ENCODE data around the gene SSX2IP. TPM values are rescaled to one million over a fixed set of nuclear protein-coding genes. Genes with fewer than 3 reads are reported as not detected.

SSX2IP gene
- total RNA-seq, 2 experiments from 2014 or later, result 15.5 to 16.0 TPM

GRCh38 chr1:84691122-84691783 is 992 bp upstream of the SSX2IP start:
- DNase-seq (peak; percentile 29), ATAC-seq (no peak)
- Mint-ChIP-seq H3K27ac (peak overlapping the region; percentile 94), H3K36me3 (ENCODE audit: low read depth) (peaks cover 11% of the 10 kb centered on the region), H3K9me3 (ENCODE audit: insufficient read depth) (no peaks in the 10 kb centered on the region), H3K27me3 (ENCODE audit: low read depth) (no peaks in the 10 kb centered on the region), H3K4me3 (peak overlapping the region; percentile 93), H3K4me1 (ENCODE audit: low read depth) (peaks cover 56% of the 10 kb centered on the region)
- ChIA-PET CTCF (interaction anchor here (0.8 kb wide), 1 partner anchor 548 kb away, joined by 3 read pairs; no protein-coding TSS in a partner anchor), POLR2A (interaction anchor here (1.6 kb wide), 1 partner anchor 118 kb away, joined by 8 read pairs; the partner anchor contains the start of gene CTBS)

GRCh38 chr1:84689514-84690396 is 506 bp downstream of the SSX2IP start:
- DNase-seq (peak; percentile 57), ATAC-seq (no peak)
- peaks cover 11% of the 10 kb centered on the region for H3K36me3 Mint-ChIP-seq (ENCODE audit: low read depth)
- peak overlapping the region; percentile 93 for H3K4me3 Mint-ChIP-seq
- no peaks in the 10 kb centered on the region for H3K27me3 Mint-ChIP-seq (ENCODE audit: low read depth)
- ChIA-PET POLR2A (interaction anchor here (1.6 kb wide), 2 partner anchors 116 kb away, joined by 8 to 9 read pairs; partner anchors contain the start of gene CTBS), CTCF (interaction anchor here (0.7 to 2.6 kb wide), 8 partner anchors 10 to 116 kb away, joined by 3 to 9 read pairs (median 4); partner anchors contain the start of gene CTBS)
- H3K9me3 Mint-ChIP-seq (ENCODE audit: insufficient read depth), result no peaks in the 10 kb centered on the region
- peaks cover 58% of the 10 kb centered on the region for H3K4me1 Mint-ChIP-seq (ENCODE audit: low read depth)
- H3K27ac Mint-ChIP-seq, result peak overlapping the region; percentile 81

DNA sequence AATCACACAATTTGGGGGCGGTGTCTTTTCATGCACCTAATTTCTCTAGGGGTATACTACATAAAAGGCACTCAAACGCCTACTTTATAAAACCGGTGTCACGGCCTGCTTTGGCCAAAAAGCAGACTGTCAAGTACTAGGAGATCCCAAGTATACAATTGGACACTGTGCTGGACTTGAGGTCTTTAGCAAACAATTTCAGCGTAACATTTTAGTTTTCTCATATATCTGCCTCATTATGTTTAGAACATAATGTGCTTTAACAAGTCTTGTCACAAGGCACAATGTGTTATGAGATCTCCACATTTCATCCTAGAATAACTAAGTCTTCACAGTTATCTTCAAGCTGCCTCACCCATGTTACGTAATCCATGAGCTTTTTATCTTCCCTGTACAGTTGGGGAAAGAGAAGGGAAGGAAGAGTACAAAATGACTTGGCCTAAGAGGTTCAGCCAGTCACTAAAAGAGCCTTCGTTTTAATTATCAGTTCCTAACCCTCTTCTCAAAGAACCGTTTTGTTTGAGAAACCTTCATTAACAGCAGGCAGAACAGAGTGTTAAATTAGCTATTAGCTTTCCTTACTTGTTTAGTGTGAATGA is 1.7 kb downstream of the SSX2IP start:
- DNase-seq, result no peak
- H3K36me3 Mint-ChIP-seq (ENCODE audit: low read depth), result peaks cover 10% of the 10 kb centered on the region
- peaks cover 52% of the 10 kb centered on the region for H3K4me1 Mint-ChIP-seq (ENCODE audit: low read depth)
- H3K9me3 Mint-ChIP-seq (ENCODE audit: insufficient read depth), result no peaks in the 10 kb centered on the region
- H3K27ac Mint-ChIP-seq, result peak overlapping the region; percentile 9
- ATAC-seq, result no peak
- ChIA-PET POLR2A (interaction anchor here (1.6 kb wide), 1 partner anchor 115 kb away, joined by 9 read pairs; the partner anchor contains the start of gene CTBS), CTCF (interaction anchor here (0.8 to 2.6 kb wide), 7 partner anchors 8 to 71 kb away, joined by 3 to 9 read pairs (median 4); no protein-coding TSS in a partner anchor)
- H3K4me3 Mint-ChIP-seq, result peak overlapping the region; percentile 87
- no peaks in the 10 kb centered on the region for H3K27me3 Mint-ChIP-seq (ENCODE audit: low read depth)

DNA sequence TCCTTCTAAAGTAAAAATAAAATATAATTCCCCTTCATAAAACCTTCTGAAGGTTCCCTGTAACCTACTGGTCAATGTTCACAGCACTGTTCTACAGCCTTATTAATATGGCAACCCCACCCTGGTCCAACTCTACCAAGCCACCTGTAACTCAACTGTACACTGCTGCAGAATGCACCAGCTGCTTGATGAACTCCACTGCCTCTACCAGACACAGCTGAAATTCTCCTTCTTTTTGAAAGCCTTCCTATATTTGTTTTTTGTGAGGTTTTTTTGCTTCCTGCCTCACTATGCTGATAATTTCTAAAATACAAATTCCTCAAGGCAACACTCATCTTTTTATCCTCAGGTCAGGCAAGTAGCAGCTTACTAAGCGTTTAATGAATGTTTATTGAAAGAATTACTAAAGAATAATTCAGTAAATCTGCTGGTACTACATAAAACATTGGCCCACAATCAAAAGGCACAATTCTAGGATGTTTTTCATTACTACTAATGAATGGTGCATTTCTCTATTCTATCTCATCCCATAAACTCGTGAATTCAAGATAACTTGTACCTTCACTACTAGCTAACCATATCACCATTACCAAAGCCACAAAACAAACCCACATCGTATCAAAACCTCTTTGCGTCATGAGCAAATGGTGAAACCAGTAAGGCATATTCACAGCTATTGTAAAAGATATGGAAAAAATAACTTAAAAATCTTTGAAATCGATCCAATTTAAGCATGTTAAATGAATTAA is 2.4 kb downstream of the SSX2IP start:
- Mint-ChIP-seq H3K4me1 (ENCODE audit: low read depth) (peaks cover 47% of the 10 kb centered on the region), H3K27ac (no peak overlapping the region), H3K27me3 (ENCODE audit: low read depth) (no peaks in the 10 kb centered on the region), H3K4me3 (no peak overlapping the region), H3K9me3 (ENCODE audit: insufficient read depth) (no peaks in the 10 kb centered on the region), H3K36me3 (ENCODE audit: low read depth) (peaks cover 12% of the 10 kb centered on the region)
- ChIA-PET POLR2A (no interaction called here), CTCF (interaction anchor here (0.9 to 2.6 kb wide), 3 partner anchors 8 to 72 kb away, joined by 3 to 8 read pairs (median 6); no protein-coding TSS in a partner anchor)
- ATAC-seq (no peak), DNase-seq (no peak)

DNA sequence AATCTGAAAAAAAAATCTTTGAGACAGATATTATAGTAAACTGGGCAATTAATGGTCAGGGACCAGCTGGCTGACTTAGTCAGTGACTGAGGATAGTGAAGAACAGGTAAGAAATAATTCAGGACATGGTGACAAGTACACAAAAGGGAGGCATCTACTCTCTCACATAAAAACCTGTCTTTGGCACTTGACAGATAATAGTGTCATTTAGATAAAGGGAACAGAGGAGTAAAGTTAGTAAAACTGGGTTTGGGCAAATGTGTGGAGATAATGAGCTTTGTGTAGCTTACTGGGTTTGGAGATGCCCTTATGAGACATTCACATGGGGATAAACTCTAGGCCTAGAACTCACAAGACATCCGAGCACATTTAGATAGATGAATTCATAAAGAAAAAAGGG is 4.0 kb downstream of the SSX2IP start:
- Mint-ChIP-seq H3K27ac (no peak overlapping the region), H3K4me3 (no peak overlapping the region)
- CTCF ChIA-PET, result no interaction called here

DNA sequence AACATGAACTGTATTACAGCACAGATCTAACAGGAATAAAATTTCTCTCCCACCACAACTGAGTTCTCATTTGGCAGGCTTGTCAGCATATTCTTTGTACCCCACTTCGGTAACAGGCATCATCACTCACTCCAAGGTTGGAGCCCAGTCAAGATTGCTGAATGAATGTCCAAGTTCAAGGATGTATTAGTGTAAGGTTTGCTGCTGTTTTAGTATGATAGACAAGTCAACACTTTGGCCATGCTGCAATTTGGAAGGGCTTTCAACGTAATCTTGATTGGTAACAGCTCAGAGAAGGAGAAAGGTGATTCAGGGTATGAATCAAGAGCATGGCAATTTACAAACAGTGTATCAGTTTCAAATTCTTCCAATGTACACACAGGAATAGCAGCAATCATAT is 6.8 kb downstream of the SSX2IP start:
- POLR2A ChIA-PET, result no interaction called here
- Mint-ChIP-seq H3K9me3 (ENCODE audit: insufficient read depth) (no peaks in the 10 kb centered on the region), H3K36me3 (ENCODE audit: low read depth) (peaks cover 20% of the 10 kb centered on the region), H3K4me1 (ENCODE audit: low read depth) (peaks cover 28% of the 10 kb centered on the region), H3K27ac (no peak overlapping the region), H3K4me3 (no peak overlapping the region), H3K27me3 (ENCODE audit: low read depth) (no peaks in the 10 kb centered on the region)
- ATAC-seq (no peak), DNase-seq (no peak)
- CTCF ChIA-PET, result interaction anchor here (0.7 kb wide), 1 partner anchor 253 kb away, joined by 3 read pairs; no protein-coding TSS in a partner anchor

More for the DNA sequence above, 4.0 kb downstream of the SSX2IP start:
- POLR2A ChIA-PET, result no interaction called here
- DNase-seq (no peak), ATAC-seq (no peak)
- peaks cover 38% of the 10 kb centered on the region for H3K4me1 Mint-ChIP-seq (ENCODE audit: low read depth)
- no peaks in the 10 kb centered on the region for H3K27me3 Mint-ChIP-seq (ENCODE audit: low read depth)
- H3K36me3 Mint-ChIP-seq (ENCODE audit: low read depth), result peaks cover 16% of the 10 kb centered on the region
- H3K9me3 Mint-ChIP-seq (ENCODE audit: insufficient read depth), result no peaks in the 10 kb centered on the region

- POLR2A ChIA-PET, result no interaction called here
- Mint-ChIP-seq H3K27me3 (ENCODE audit: low read depth) (no peaks in the 10 kb centered on the region), H3K27ac (no peak overlapping the region), H3K4me3 (no peak overlapping the region), H3K36me3 (ENCODE audit: low read depth) (peaks cover 25% of the 10 kb centered on the region), H3K9me3 (ENCODE audit: insufficient read depth) (no peaks in the 10 kb centered on the region), H3K4me1 (ENCODE audit: low read depth) (peaks cover 18% of the 10 kb centered on the region)
- ATAC-seq (no peak), DNase-seq (no peak)
- CTCF ChIA-PET, result no interaction called here
Measured at GRCh38 chr1:84682047-84682446, 8.2 kb downstream of the SSX2IP start.

GRCh38 chr1:84677415-84678099 is 12.7 kb downstream of the SSX2IP start:
- H3K27ac Mint-ChIP-seq, result no peak overlapping the region
- no peaks in the 10 kb centered on the region for H3K27me3 Mint-ChIP-seq (ENCODE audit: low read depth)
- POLR2A ChIA-PET, result no interaction called here

GRCh38 chr1:84675631-84676030 is 14.6 kb downstream of the SSX2IP start:
- no peak for ATAC-seq
- CTCF ChIA-PET, result interaction anchor here (1.0 to 2.3 kb wide), 4 partner anchors 13 to 269 kb away, joined by 3 to 8 read pairs (median 4); no protein-coding TSS in a partner anchor
- Mint-ChIP-seq H3K4me1 (ENCODE audit: low read depth) (peaks cover 18% of the 10 kb centered on the region), H3K36me3 (ENCODE audit: low read depth) (peaks cover 10% of the 10 kb centered on the region), H3K4me3 (no peak overlapping the region), H3K27ac (no peak overlapping the region), H3K9me3 (ENCODE audit: insufficient read depth) (no peaks in the 10 kb centered on the region), H3K27me3 (ENCODE audit: low read depth) (no peaks in the 10 kb centered on the region)
- no peak for DNase-seq
- POLR2A ChIA-PET, result no interaction called here

More at GRCh38 chr1:84677415-84678099, 12.7 kb downstream of the SSX2IP start:
- peaks cover 17% of the 10 kb centered on the region for H3K36me3 Mint-ChIP-seq (ENCODE audit: low read depth)
- CTCF ChIA-PET, result interaction anchor here (0.6 to 2.3 kb wide), 5 partner anchors 11 to 258 kb away, joined by 3 to 8 read pairs (median 6); no protein-coding TSS in a partner anchor
- H3K9me3 Mint-ChIP-seq (ENCODE audit: insufficient read depth), result no peaks in the 10 kb centered on the region
- ATAC-seq, result no peak
- peaks cover 20% of the 10 kb centered on the region for H3K4me1 Mint-ChIP-seq (ENCODE audit: low read depth)
- DNase-seq, result no peak
- H3K4me3 Mint-ChIP-seq, result no peak overlapping the region

DNA sequence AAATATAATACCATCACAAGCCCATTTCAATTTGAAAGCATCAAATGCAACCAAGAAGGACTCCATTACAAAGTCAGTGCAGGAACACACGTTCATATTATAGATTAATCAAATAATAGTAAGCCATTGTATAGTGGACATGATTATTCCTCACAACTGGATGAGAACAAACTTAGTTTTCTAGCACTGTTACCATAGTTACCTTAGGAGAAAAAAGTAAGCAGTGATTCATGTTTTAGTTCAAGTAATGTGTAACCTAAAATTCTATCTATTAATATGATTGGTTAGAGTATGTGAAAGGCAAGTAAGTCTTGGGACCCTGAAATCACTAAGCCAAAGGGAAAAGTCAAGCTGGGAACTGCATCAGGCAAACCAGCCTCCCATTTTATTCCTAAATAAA is 15.2 kb downstream of the SSX2IP start:
- ChIA-PET CTCF (interaction anchor here (0.8 to 1.2 kb wide), 2 partner anchors 18 to 97 kb away, joined by 3 to 4 read pairs; no protein-coding TSS in a partner anchor), POLR2A (no interaction called here)
- H3K36me3 Mint-ChIP-seq (ENCODE audit: low read depth), result peaks cover 10% of the 10 kb centered on the region
- no peak overlapping the region for H3K4me3 Mint-ChIP-seq
- peaks cover 16% of the 10 kb centered on the region for H3K4me1 Mint-ChIP-seq (ENCODE audit: low read depth)
- no peaks in the 10 kb centered on the region for H3K27me3 Mint-ChIP-seq (ENCODE audit: low read depth)
- no peak for DNase-seq
- no peaks in the 10 kb centered on the region for H3K9me3 Mint-ChIP-seq (ENCODE audit: insufficient read depth)
- no peak overlapping the region for H3K27ac Mint-ChIP-seq
- no peak for ATAC-seq

Measured in activated CD8-positive, alpha-beta T cell treated with anti-CD3 and anti-CD28 coated beads, Interleukin-2, amount 10 ng/mL, durations not matched to agents 7 days and 5 days (primary cell).